T-helper 17 cell (primary cell): ENCODE measurements around the gene PLEKHH1. TPM values are rescaled to one million over a fixed set of nuclear protein-coding genes. Genes with fewer than 3 reads are reported as not detected.
A peak's percentile ranks its signal among the peaks of the same experiment; 100 is the strongest.
"Not testable (repeated sequence)": the region's sequence is repeated elsewhere in the genome, so short reads cannot be mapped to it uniquely, and the experiment has no call there.

ENCODE experiments used
- ATAC-seq: fragments of 150-1000 bp; cut with Tn5 transposase; 2 replicates; pipeline ENCODE4 v1.10.0; 2021; ENCODE audit warnings: mild to moderate bottlenecking, moderate library complexity
- DNase-seq, 3 donors: peaks; one replicate each; pipeline versions ENCODE4 v3.0.0 to v3.0.0-alpha.2; 2020 to 2021
- H3K9me3 ChIP-seq: one replicate; pipeline ENCODE4 v1.7.0; 2013; ENCODE audit warnings: low read length, mild to moderate bottlenecking; ENCODE audit not compliant: control insufficient read depth, poor library complexity, severe bottlenecking
- H3K27ac Mint-ChIP-seq: one replicate; pipeline ENCODE4 v1.8.0; 2022; ENCODE audit warnings: mild to moderate bottlenecking, moderate library complexity, mixed read lengths
- H3K27me3 Mint-ChIP-seq: one replicate; pipeline ENCODE4 v1.8.0; 2022; ENCODE audit warnings: mixed read lengths
- H3K36me3 Mint-ChIP-seq: one replicate; pipeline ENCODE4 v1.8.0; 2022; ENCODE audit warnings: low read depth, mixed read lengths
- H3K4me1 Mint-ChIP-seq: one replicate; pipeline ENCODE4 v1.8.0; 2022; ENCODE audit warnings: mild to moderate bottlenecking, mixed read lengths
- H3K4me3 Mint-ChIP-seq: one replicate; pipeline ENCODE4 v1.8.0; 2022; ENCODE audit warnings: mild to moderate bottlenecking, moderate library complexity, mixed read lengths
- total RNA-seq, 4 donors: library from RNA in 2 of 4; stranded (reverse) in 2 of 4; gene quantifications; one replicate each; pipeline ENCODE4 v1.2.3 and lab custom pipeline; 2022 to 2026

Gene PLEKHH1
- total RNA-seq, 2 donors from 2014 or later = 0.12 TPM; not detected in 1

- ATAC-seq (no peak), DNase-seq (no peak)
- Mint-ChIP-seq H3K4me3 (no peak overlapping the region), H3K4me1 (peaks cover 31% of the 10 kb centered on the region), H3K27me3 (no peaks in the 10 kb centered on the region), H3K27ac (no peak overlapping the region), H3K36me3 (no peaks in the 10 kb centered on the region)
- H3K9me3 ChIP-seq = no peaks in the 10 kb centered on the region
Observed at GRCh38 chr14:67595392-67595791, 62.3 kb downstream of the PLEKHH1 start.

- Mint-ChIP-seq H3K4me3 (peak within 1 kb of the TSS; percentile 96), H3K4me1 (peaks cover 31% of the 10 kb centered on the region), H3K27me3 (peaks cover 2% of the 10 kb centered on the region), H3K27ac (peak within 1 kb of the TSS; percentile 90), H3K36me3 (no peaks in the 10 kb centered on the region)
- H3K9me3 ChIP-seq = no peaks in the 10 kb centered on the region
- DNase-seq (peak; percentile 90 to 91 (median 90)), ATAC-seq (peak; percentile 97)
Observed at GRCh38 chr14:67599698-67600561, 66.8 kb downstream of the PLEKHH1 start, which contains the start of gene PIGH. Gene PIGH (minus strand): TSS chr14:67600268. CDS start chr14:67600203, 65 bp downstream.

GRCh38 chr14:67600562-67600974 lies 67.5 kb downstream of the PLEKHH1 start:
- Mint-ChIP-seq H3K4me3 (peak overlapping the region; percentile 96), H3K4me1 (peaks cover 28% of the 10 kb centered on the region), H3K27ac (peak overlapping the region; percentile 90)
- not testable (repeated sequence) for DNase-seq, ATAC-seq, H3K36me3 Mint-ChIP-seq, H3K9me3 ChIP-seq, H3K27me3 Mint-ChIP-seq

- H3K27me3 Mint-ChIP-seq = peaks cover 4% of the 10 kb centered on the region
- DNase-seq = no peak
- H3K27ac Mint-ChIP-seq = no peak overlapping the region
- H3K4me1 Mint-ChIP-seq = peaks cover 22% of the 10 kb centered on the region
- H3K4me3 Mint-ChIP-seq = no peak overlapping the region
- no peaks in the 10 kb centered on the region for H3K36me3 Mint-ChIP-seq
- ATAC-seq = no peak
- no peaks in the 10 kb centered on the region for H3K9me3 ChIP-seq
Observed at GRCh38 chr14:67602076-67602475, 69.0 kb downstream of the PLEKHH1 start.

GRCh38 chr14:67602995-67603545 lies 70.0 kb downstream of the PLEKHH1 start:
- peaks cover 4% of the 10 kb centered on the region for H3K27me3 Mint-ChIP-seq
- H3K36me3 Mint-ChIP-seq = no peaks in the 10 kb centered on the region
- ATAC-seq = no peak
- H3K4me3 Mint-ChIP-seq = no peak overlapping the region
- H3K27ac Mint-ChIP-seq = no peak overlapping the region
- no peak for DNase-seq
- H3K9me3 ChIP-seq = no peaks in the 10 kb centered on the region
- peaks cover 15% of the 10 kb centered on the region for H3K4me1 Mint-ChIP-seq

GRCh38 chr14:67607646-67608045 lies 74.6 kb downstream of the PLEKHH1 start:
- Mint-ChIP-seq H3K27ac (no peak overlapping the region), H3K4me3 (no peak overlapping the region), H3K4me1 (no peaks in the 10 kb centered on the region), H3K27me3 (peaks cover 34% of the 10 kb centered on the region), H3K36me3 (no peaks in the 10 kb centered on the region)
- H3K9me3 ChIP-seq = no peaks in the 10 kb centered on the region
- DNase-seq (no peak), ATAC-seq (no peak)

- Mint-ChIP-seq H3K4me1 (no peaks in the 10 kb centered on the region), H3K27ac (no peak overlapping the region), H3K4me3 (no peak overlapping the region), H3K36me3 (no peaks in the 10 kb centered on the region), H3K27me3 (peaks cover 46% of the 10 kb centered on the region)
- ATAC-seq (no peak), DNase-seq (no peak)
- H3K9me3 ChIP-seq = no peaks in the 10 kb centered on the region
Observed at GRCh38 chr14:67609642-67610310, 76.7 kb downstream of the PLEKHH1 start.

- no peak overlapping the region for H3K27ac Mint-ChIP-seq
- no peaks in the 10 kb centered on the region for H3K36me3 Mint-ChIP-seq
- ATAC-seq (no peak), DNase-seq (no peak)
- H3K27me3 Mint-ChIP-seq = peaks cover 46% of the 10 kb centered on the region
- no peaks in the 10 kb centered on the region for H3K4me1 Mint-ChIP-seq
- H3K4me3 Mint-ChIP-seq = no peak overlapping the region
- H3K9me3 ChIP-seq = no peaks in the 10 kb centered on the region
Observed at GRCh38 chr14:67610491-67610890, 77.4 kb downstream of the PLEKHH1 start.

- DNase-seq (no peak), ATAC-seq (peak; percentile 53)
- Mint-ChIP-seq H3K4me3 (peak overlapping the region; percentile 91), H3K27me3 (peaks cover 16% of the 10 kb centered on the region), H3K4me1 (peaks cover 22% of the 10 kb centered on the region), H3K36me3 (peaks cover 2% of the 10 kb centered on the region), H3K27ac (peak overlapping the region; percentile 96)
- H3K9me3 ChIP-seq = no peaks in the 10 kb centered on the region
Observed at GRCh38 chr14:67618617-67619063, 85.5 kb downstream of the PLEKHH1 start.

GRCh38 chr14:67619446-67620216 lies 86.5 kb downstream of the PLEKHH1 start, which contains the start of gene ARG2:
Gene ARG2 (plus strand): TSS chr14:67619920. CDS start chr14:67619978, 58 bp downstream.
- Mint-ChIP-seq H3K27me3 (peaks cover 12% of the 10 kb centered on the region), H3K27ac (peak within 1 kb of the TSS; percentile 96), H3K36me3 (peaks cover 2% of the 10 kb centered on the region), H3K4me1 (peaks cover 22% of the 10 kb centered on the region), H3K4me3 (peak within 1 kb of the TSS; percentile 91)
- ATAC-seq (peak; percentile 92), DNase-seq (peak; percentile 95 to 98 (median 98))
- no peaks in the 10 kb centered on the region for H3K9me3 ChIP-seq

GRCh38 chr14:67620217-67620785 lies 87.2 kb downstream of the PLEKHH1 start:
- DNase-seq (no peak), ATAC-seq (no peak)
- no peaks in the 10 kb centered on the region for H3K9me3 ChIP-seq
- Mint-ChIP-seq H3K27ac (peak overlapping the region; percentile 96), H3K4me3 (peak overlapping the region; percentile 91), H3K27me3 (peaks cover 11% of the 10 kb centered on the region), H3K36me3 (peaks cover 2% of the 10 kb centered on the region), H3K4me1 (peaks cover 22% of the 10 kb centered on the region)

GRCh38 chr14:67622675-67623074 lies 89.6 kb downstream of the PLEKHH1 start:
- DNase-seq = no peak
- no peak for ATAC-seq
- Mint-ChIP-seq H3K4me3 (no peak overlapping the region), H3K4me1 (peaks cover 20% of the 10 kb centered on the region), H3K36me3 (no peaks in the 10 kb centered on the region), H3K27me3 (peaks cover 6% of the 10 kb centered on the region), H3K27ac (peak overlapping the region; percentile 6)
- H3K9me3 ChIP-seq = no peaks in the 10 kb centered on the region
